HG03196 (cell line): ENCODE results near the gene SNRPA1.

ENCODE experiments used
- ATAC-seq: cut with Tn5 transposase; IDR thresholded peaks from one replicate; pipeline ENCODE4 v1.9.1; 2021; ENCODE audit not compliant: unreplicated experiment

The SNRPA1 gene

DNA sequence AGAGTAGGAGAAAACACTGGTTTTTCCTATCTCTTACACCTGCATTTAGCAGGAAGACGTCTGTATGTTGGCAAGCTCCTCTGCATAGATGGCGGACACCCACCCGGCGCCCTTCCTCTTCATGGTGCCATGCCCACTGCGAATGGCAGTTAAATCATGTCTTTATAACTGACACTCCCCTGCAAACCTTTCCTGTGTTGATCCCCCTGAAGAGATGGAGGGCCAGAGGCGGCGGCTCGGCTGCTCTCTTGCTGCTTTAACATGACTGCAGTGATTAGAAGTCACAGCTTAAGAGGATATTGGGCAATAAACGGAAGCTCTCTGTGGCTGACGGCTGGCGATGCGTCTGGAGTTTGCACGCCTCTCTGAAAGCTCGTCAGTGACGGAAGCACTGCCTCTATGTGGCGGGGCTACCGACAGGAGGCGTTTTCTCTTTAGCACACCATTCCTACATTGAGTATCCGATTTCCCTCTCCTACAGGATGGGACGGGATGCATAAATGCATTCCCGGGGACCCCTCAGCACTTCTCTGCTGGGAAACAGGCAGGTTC, 25.5 kb upstream of the SNRPA1 start:
- no peak for ATAC-seq

DNA sequence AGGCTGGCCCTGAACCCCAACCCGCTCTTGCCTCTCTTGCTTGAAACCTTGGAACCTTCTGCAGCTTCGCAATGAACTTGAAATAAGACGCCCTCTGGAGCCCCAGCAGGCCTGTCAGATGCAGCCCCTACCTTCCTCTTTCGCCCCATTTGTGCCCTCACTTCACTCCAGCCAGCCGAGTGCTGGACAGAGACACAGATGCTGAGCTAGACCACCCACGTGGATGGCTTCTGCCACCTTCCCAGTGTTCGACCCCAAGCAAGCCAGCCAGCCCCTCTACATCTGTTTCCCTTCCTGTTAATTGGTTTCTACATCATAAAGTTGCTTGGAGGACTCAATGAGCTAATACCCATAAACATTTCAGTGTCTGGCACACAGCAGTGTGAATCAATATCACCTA, 23.8 kb upstream of the SNRPA1 start:
- no peak for ATAC-seq

DNA sequence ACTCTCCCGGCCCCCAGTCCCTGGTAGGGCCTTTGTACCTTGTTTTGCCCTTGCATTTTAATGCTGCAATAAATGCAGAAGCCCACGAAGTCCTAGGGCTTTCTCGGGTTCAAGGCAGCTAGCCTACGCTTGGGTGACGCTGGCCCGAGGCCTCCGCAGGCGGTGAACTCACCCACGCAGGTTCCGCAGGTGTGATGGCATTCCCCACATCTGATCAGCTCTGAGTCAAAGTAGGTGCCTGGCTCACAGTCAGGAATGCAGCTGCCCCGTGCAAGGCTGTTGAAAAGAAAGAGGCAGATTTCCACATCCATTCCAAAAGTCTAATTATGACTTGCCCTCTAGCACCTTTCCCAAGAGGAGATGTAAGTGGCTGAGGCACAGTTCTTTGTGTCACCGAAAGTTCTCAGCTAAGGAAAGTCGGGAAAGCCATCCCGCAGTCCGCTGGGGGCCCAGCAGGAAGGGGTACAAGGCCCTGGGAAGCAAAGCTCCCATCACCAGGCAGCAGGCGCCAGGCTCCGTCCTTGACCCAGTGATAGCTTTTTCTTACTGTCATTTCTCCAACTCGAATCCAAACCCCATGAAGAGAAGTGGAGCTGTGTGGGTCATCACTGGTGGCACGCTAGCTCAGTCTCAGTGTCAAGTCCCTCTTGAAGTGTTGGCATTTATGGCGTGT, 23.2 kb upstream of the SNRPA1 start:
- no peak for ATAC-seq

DNA sequence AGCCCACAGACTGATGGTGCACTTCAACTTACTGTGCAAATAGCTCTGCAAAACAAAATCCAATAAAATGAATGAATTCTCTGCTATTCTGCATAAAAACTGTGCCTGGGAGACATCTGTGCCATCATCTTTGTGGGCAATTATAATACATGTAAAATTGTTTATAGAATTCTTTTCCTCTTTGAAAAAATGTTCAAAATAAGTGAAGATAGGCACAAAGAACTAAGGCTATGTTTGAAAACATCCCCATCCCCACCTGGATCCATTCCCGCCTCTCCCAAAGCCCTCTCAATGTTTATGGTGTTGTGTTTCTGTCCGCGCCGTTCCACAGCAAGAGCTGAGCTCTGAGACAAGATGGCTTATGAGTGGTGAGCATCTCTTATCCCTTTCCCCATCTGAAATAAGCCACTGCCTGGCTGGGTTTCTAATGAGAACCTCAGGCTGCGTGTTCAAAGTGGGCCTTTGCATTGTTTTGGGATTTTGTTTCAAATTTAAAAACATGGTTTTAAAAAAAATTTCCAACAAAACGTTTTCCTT, 22.4 kb upstream of the SNRPA1 start:
- ATAC-seq, result no peak

GRCh38 chr15:101316529-101316928, 21.5 kb upstream of the SNRPA1 start:
- ATAC-seq, result no peak

DNA sequence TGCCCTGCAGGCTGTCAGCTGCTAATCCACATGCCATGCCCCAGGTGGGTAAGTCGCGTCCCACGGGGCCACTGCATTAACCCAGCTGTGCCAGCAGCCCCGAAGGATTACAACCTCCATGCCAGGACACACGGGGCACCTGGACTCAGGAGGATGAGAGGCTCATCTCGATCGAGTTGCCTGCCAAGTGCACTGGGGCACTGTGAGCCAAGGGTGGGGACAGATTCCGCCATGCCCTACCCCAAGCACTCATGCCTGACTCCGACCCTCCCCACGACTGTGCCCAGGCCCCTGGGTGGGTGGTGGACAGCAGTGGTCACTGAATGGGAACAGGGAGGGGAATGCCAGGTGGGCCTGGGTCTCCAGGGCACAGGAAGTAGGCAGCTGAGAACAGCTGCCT, 20.7 kb upstream of the SNRPA1 start:
- ATAC-seq, result no peak

DNA sequence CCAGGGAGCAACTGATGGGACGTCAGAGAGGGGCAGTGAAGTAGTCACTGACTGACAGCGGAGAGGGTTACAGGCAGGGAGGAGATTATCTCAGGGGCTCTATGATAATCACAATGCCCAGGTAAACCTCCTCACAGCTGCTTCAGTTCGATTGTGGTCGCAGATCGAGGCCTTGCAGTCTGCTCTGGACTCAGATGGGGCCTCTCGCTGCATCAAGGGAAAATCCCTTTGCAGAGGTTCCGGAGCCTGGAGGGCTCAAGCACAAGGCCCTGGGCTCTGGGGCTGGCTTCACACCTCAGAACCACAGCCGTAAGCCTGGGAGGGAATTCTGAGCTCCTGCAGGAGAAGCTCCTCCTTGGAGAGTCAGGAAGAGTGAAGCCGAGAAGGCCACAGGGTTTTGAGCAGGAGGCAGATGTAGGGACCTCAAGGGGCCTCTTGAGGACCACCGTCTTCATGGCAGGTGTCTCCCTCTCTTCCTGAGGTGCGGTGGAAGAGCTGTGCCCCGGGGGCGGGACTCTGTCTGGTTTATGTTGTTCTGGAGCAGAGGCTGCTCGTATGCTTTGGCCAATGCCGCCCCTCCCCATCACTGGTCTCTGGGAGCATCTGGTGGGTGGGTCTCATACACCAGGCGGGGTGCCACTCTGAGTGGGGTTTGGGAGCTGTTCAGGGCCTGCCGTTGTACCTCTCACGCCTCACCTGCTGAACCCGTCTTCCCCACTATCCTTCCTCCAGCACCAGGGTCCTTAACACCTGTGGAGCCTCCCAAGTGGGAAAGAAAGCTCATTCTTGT, 19.5 kb upstream of the SNRPA1 start:
- ATAC-seq, result no peak

DNA sequence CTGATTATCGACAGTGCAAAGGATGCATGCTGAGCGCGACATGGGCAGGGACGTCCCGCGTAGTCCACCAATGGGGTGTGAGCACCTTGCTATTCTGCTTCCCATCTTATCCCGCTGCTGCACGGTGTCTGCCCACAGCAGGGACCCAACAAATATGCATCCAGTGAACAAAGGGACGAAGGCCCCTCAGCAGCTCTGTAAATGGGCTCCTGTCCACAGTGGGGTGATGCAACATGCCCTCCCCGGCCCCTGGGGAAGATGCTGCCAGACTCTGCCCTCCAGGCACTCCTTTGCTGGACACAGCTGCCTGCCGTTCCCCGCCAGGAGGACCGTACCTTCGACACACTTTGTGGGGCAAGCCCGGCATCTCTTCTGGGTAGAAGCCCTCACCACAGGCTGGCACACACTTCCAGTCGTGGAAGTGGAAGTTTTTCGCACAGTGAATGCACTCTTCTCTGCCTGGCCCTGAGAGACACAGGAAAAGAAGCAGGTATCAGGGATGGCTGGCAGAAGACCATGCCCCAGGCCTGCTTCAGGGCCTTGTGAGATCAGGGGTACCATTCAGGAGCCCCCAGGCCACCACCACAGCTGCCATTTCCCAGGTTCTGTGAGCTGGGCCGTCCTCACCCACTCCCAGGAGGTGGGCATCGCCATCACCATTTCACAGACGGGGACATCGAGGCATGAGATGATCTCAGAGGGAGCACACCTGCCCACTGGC, 18.2 kb upstream of the SNRPA1 start:
- no peak for ATAC-seq

DNA sequence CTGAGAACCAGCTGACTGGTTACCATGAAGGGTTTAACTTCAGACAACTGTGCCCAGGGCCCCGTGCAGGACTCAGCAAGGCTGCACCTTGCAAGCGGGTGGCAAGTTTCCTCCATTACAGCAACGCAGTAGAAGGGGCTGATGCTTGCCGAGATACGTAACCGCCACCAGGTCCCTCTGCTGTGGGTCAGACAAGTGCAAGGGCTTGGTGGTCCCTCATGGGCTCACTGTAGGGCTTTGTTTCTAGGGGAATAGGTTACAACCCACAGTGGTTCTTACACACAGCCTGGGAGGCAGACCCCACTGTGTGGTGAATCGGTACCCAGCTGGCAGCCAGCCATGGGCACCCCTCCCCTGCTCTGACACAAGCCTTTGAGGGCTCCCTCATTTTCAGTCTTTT, 15.5 kb upstream of the SNRPA1 start:
- no peak for ATAC-seq

- no peak for ATAC-seq
Observed at GRCh38 chr15:101310161-101310480, 15.1 kb upstream of the SNRPA1 start.

DNA sequence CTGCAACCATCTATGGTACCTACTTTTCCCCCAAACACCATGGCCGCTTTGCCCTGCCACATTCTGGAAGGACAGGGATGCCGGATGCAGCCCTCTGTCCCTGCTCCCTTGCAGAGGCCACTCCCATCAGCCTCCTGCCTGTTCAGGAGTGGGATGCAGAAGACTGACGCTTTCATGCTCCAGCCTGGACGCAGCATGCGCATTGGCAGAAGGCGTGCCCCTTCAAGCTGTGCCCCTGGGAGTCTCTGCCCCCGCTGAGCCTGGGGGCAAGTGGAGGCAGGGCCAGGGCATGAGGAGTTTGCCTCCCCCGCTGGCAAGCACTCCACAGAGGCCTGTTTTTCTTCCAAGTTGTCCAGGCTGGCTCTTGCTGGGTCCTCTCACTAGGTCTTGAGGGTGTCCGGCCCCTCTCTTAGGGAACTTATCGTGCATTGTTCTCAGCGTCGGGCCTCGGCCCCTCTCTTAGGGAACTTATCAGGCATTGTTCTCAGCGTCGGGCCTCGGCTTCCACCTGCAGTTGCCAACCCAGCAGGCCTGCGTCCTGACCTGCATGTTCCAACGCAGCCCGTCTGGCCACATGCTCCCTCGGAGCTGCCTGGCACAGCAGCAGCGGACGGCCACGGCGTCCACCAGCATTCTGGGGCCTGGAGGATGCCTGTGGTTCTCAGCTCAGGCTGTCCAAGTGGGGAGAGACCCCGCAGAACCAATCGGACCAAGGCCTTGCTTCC, 14.6 kb upstream of the SNRPA1 start:
- no peak for ATAC-seq

GRCh38 chr15:101308604-101309435, 13.8 kb upstream of the SNRPA1 start:
- no peak for ATAC-seq

GRCh38 chr15:101307897-101308603, 13.0 kb upstream of the SNRPA1 start:
- no peak for ATAC-seq

DNA sequence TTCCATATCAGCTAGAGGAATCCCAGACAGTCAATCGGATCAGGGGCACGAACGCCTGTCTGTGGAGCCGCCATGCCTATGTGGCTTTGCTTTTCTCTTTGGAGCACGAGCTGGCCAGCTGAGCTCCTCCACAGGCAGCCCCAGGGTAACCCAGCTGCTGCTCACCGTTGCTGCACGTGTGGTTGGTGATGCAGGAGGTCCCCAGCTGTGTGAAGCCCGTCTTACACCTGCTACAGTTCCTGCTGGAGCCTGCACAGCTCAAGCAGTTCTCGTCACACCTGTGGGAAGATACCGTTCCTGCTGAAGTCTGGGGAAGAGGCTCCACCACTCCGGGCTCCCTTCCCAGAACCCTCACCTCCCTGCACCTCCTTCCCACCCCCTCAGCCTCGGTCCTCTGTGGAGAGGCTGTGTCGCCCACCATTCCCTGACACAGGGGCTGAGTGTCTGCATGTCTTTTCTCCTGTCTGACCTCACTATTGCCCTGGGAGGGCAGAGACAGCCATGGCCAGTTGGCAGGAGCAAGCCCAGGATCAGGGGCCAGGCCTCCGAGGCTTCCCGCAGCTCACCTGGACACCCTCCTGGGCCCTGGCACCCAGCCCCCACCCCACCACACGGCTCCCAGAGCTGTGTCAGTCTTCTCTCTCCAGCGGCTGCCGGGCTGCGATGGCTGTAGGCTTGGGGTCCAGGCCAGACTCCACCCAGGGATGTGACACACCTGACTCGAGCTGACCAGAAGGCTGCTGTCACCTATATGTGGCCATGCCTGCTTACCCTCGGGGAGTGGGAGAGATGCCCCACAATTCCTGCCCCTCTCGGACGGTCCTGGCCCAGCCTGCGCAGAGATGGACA, 12.2 kb upstream of the SNRPA1 start:
- ATAC-seq, result no peak

- no peak for ATAC-seq
Observed at GRCh38 chr15:101306341-101307047, 11.4 kb upstream of the SNRPA1 start.

GRCh38 chr15:101305820-101306255, 10.8 kb upstream of the SNRPA1 start:
- ATAC-seq, result no peak

DNA sequence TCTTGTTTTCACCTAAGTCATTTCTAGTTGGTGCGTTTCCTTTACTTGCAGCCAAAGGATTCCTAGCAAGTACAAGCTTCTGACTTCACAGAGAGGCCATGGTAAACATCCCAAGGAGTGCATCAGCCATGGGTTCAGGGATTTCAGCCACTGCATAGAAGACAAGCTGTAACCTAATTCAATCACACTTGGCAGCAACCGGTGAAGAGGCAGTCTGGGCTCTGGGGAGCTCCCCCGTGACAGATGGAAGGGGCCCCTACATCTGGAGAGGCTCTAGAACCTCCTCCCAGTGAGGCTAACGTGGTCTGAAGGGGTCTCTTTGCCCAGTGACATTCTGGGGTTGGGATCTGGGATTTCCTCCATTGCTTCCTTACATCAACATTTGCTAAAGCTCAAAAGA, 8.4 kb upstream of the SNRPA1 start:
- ATAC-seq, result no peak
